GM12801 (cell line): Measurements from ENCODE around the gene RXRA.

Source experiments
- CTCF ChIP-seq: IDR thresholded peaks from one replicate; pipeline ENCODE4 v1.5.1; 2011; ENCODE audit warnings: control low read depth; ENCODE audit not compliant: insufficient read length; ENCODE audit errors: extremely low read depth

The RXRA gene

GRCh38 chr9:134458207-134459108, 132.2 kb downstream of the RXRA start:
- no peak for TF ChIP-seq CTCF

- TF ChIP-seq CTCF: no peak
Observed at GRCh38 chr9:134459164-134459563, 132.9 kb downstream of the RXRA start.

GRCh38 chr9:134459573-134459972, 133.3 kb downstream of the RXRA start:
- no peak for TF ChIP-seq CTCF

- TF ChIP-seq CTCF: no peak
Observed at GRCh38 chr9:134460206-134460605, 134.0 kb downstream of the RXRA start.

GRCh38 chr9:134460896-134461295, 134.6 kb downstream of the RXRA start:
- TF ChIP-seq CTCF: no peak

GRCh38 chr9:134461426-134461982, 135.2 kb downstream of the RXRA start:
- no peak for TF ChIP-seq CTCF

- TF ChIP-seq CTCF: no peak
Observed at GRCh38 chr9:134462318-134462717, 136.1 kb downstream of the RXRA start.
